Activated CD4-positive, alpha-beta memory T cell treated with anti-CD3 and anti-CD28 coated beads, Interleukin-2, amount 10 ng/mL, durations not matched to agents 7 days and 5 days (primary cell): ENCODE results near the gene TBXAS1. TPM values are rescaled to one million over a fixed set of nuclear protein-coding genes. Genes with fewer than 3 reads are reported as not detected.

Experiments used
- CTCF ChIA-PET: fragments of 350-600 bp; sonication (Branson Sonifier 250); formaldehyde crosslinking; loops from one replicate; lab custom pipeline; 2021; ENCODE audit warnings: antibody characterized with exemption, inconsistent platforms; lab: Charles Lee
- POLR2A ChIA-PET: fragments of 350-600 bp; sonication (Branson Sonifier 250); formaldehyde crosslinking; loops from one replicate; lab custom pipeline; 2021; ENCODE audit warnings: antibody characterized with exemption; lab: Charles Lee
- DNase-seq: peaks from one replicate; pipeline ENCODE4 v3.0.0-alpha.2; 2020
- H3K27ac Mint-ChIP-seq: one replicate; pipeline ENCODE4 v1.8.0; 2021; ENCODE audit warnings: mild to moderate bottlenecking, mixed read lengths
- H3K27me3 Mint-ChIP-seq: one replicate; pipeline ENCODE4 v1.8.0; 2021; ENCODE audit warnings: mixed read lengths
- H3K36me3 Mint-ChIP-seq: one replicate; pipeline ENCODE4 v1.8.0; 2021; ENCODE audit warnings: low read depth, mixed read lengths
- H3K4me1 Mint-ChIP-seq: one replicate; pipeline ENCODE4 v1.8.0; 2021; ENCODE audit warnings: mixed read lengths
- H3K4me3 Mint-ChIP-seq: one replicate; pipeline ENCODE4 v1.8.0; 2021; ENCODE audit warnings: mild to moderate bottlenecking, mixed read lengths
- H3K9me3 Mint-ChIP-seq: one replicate; pipeline ENCODE4 v1.8.0; 2021; ENCODE audit warnings: mixed read lengths
- total RNA-seq, 2 experiments: library from RNA; stranded (reverse); gene quantifications; one replicate each; pipeline ENCODE4 v1.2.3, GENCODE V29; 2021

Gene TBXAS1
- total RNA-seq, 2 experiments from 2014 or later, result 27.4 to 28.7 TPM

- POLR2A ChIA-PET, result no interaction called here
These were observed 40.8 kb downstream of the TBXAS1 start for GRCh38 chr7:139869886-139870285.

GRCh38 chr7:139870380-139870779, 41.3 kb downstream of the TBXAS1 start:
- POLR2A ChIA-PET, result no interaction called here
- no peak overlapping the region for H3K4me3 Mint-ChIP-seq
- DNase-seq, result no peak
- H3K9me3 Mint-ChIP-seq, result peaks cover 7% of the 10 kb centered on the region
- CTCF ChIA-PET, result no interaction called here
- no peaks in the 10 kb centered on the region for H3K27me3 Mint-ChIP-seq
- H3K4me1 Mint-ChIP-seq, result peaks cover 8% of the 10 kb centered on the region
- H3K36me3 Mint-ChIP-seq, result peaks cover 32% of the 10 kb centered on the region
- H3K27ac Mint-ChIP-seq, result no peak overlapping the region

More at GRCh38 chr7:139869886-139870285, 40.8 kb downstream of the TBXAS1 start:
- Mint-ChIP-seq H3K27me3 (peaks cover 3% of the 10 kb centered on the region), H3K9me3 (peaks cover 12% of the 10 kb centered on the region), H3K27ac (no peak overlapping the region), H3K36me3 (peaks cover 37% of the 10 kb centered on the region), H3K4me3 (no peak overlapping the region), H3K4me1 (peaks cover 8% of the 10 kb centered on the region)
- DNase-seq, result no peak
- CTCF ChIA-PET, result no interaction called here

- POLR2A ChIA-PET, result no interaction called here
These were observed 42.3 kb downstream of the TBXAS1 start for GRCh38 chr7:139871331-139871730.

GRCh38 chr7:139871820-139872219, 42.8 kb downstream of the TBXAS1 start:
- CTCF ChIA-PET, result no interaction called here
- no peaks in the 10 kb centered on the region for H3K27me3 Mint-ChIP-seq
- peaks cover 10% of the 10 kb centered on the region for H3K4me1 Mint-ChIP-seq
- peaks cover 39% of the 10 kb centered on the region for H3K36me3 Mint-ChIP-seq
- H3K27ac Mint-ChIP-seq, result no peak overlapping the region
- H3K4me3 Mint-ChIP-seq, result no peak overlapping the region
- no peak for DNase-seq
- peaks cover 3% of the 10 kb centered on the region for H3K9me3 Mint-ChIP-seq
- POLR2A ChIA-PET, result no interaction called here

More at GRCh38 chr7:139871331-139871730, 42.3 kb downstream of the TBXAS1 start:
- H3K27me3 Mint-ChIP-seq, result no peaks in the 10 kb centered on the region
- H3K9me3 Mint-ChIP-seq, result peaks cover 3% of the 10 kb centered on the region
- CTCF ChIA-PET, result no interaction called here
- H3K4me1 Mint-ChIP-seq, result peaks cover 8% of the 10 kb centered on the region
- DNase-seq, result no peak
- peaks cover 35% of the 10 kb centered on the region for H3K36me3 Mint-ChIP-seq
- H3K4me3 Mint-ChIP-seq, result no peak overlapping the region
- H3K27ac Mint-ChIP-seq, result no peak overlapping the region

- Mint-ChIP-seq H3K4me1 (peaks cover 18% of the 10 kb centered on the region), H3K4me3 (no peak overlapping the region), H3K27me3 (no peaks in the 10 kb centered on the region), H3K27ac (no peak overlapping the region), H3K9me3 (no peaks in the 10 kb centered on the region), H3K36me3 (peaks cover 41% of the 10 kb centered on the region)
- ChIA-PET POLR2A (interaction anchor here (1.3 kb wide), 1 partner anchor 9 kb away, joined by 3 read pairs; no protein-coding TSS in a partner anchor), CTCF (no interaction called here)
- DNase-seq, result no peak
These were observed 44.7 kb downstream of the TBXAS1 start for GRCh38 chr7:139873593-139874301.

GRCh38 chr7:139874302-139874629, 45.2 kb downstream of the TBXAS1 start:
- ChIA-PET CTCF (no interaction called here), POLR2A (interaction anchor here (1.3 kb wide), 1 partner anchor 8 kb away, joined by 3 read pairs; no protein-coding TSS in a partner anchor)
- peaks cover 19% of the 10 kb centered on the region for H3K4me1 Mint-ChIP-seq
- peaks cover 41% of the 10 kb centered on the region for H3K36me3 Mint-ChIP-seq
- DNase-seq, result no peak
- H3K4me3 Mint-ChIP-seq, result no peak overlapping the region
- H3K27ac Mint-ChIP-seq, result no peak overlapping the region
- H3K9me3 Mint-ChIP-seq, result no peaks in the 10 kb centered on the region
- H3K27me3 Mint-ChIP-seq, result no peaks in the 10 kb centered on the region

GRCh38 chr7:139875821-139876241, 46.8 kb downstream of the TBXAS1 start:
- no peak for DNase-seq
- Mint-ChIP-seq H3K4me1 (peaks cover 11% of the 10 kb centered on the region), H3K27me3 (no peaks in the 10 kb centered on the region), H3K27ac (no peak overlapping the region), H3K4me3 (no peak overlapping the region), H3K36me3 (peaks cover 41% of the 10 kb centered on the region), H3K9me3 (no peaks in the 10 kb centered on the region)
- POLR2A ChIA-PET, result no interaction called here
- CTCF ChIA-PET, result no interaction called here

GRCh38 chr7:139876622-139877283, 47.7 kb downstream of the TBXAS1 start:
- no peaks in the 10 kb centered on the region for H3K9me3 Mint-ChIP-seq
- peaks cover 37% of the 10 kb centered on the region for H3K36me3 Mint-ChIP-seq
- peaks cover 11% of the 10 kb centered on the region for H3K4me1 Mint-ChIP-seq
- CTCF ChIA-PET, result no interaction called here
- DNase-seq, result no peak
- H3K27me3 Mint-ChIP-seq, result no peaks in the 10 kb centered on the region
- H3K4me3 Mint-ChIP-seq, result no peak overlapping the region
- POLR2A ChIA-PET, result interaction anchor here (1.5 kb wide), 1 partner anchor 22 kb away, joined by 4 read pairs; no protein-coding TSS in a partner anchor
- H3K27ac Mint-ChIP-seq, result no peak overlapping the region

- ChIA-PET POLR2A (no interaction called here), CTCF (no interaction called here)
- H3K27ac Mint-ChIP-seq, result no peak overlapping the region
- no peak overlapping the region for H3K4me3 Mint-ChIP-seq
- H3K27me3 Mint-ChIP-seq, result no peaks in the 10 kb centered on the region
- H3K9me3 Mint-ChIP-seq, result peaks cover 3% of the 10 kb centered on the region
- no peak for DNase-seq
- H3K4me1 Mint-ChIP-seq, result peaks cover 3% of the 10 kb centered on the region
- peaks cover 18% of the 10 kb centered on the region for H3K36me3 Mint-ChIP-seq
These were observed 54.8 kb downstream of the TBXAS1 start for GRCh38 chr7:139883814-139884213.

- no peak overlapping the region for H3K4me3 Mint-ChIP-seq
- POLR2A ChIA-PET, result no interaction called here
- DNase-seq, result no peak
- H3K27ac Mint-ChIP-seq, result no peak overlapping the region
- peaks cover 2% of the 10 kb centered on the region for H3K4me1 Mint-ChIP-seq
- peaks cover 3% of the 10 kb centered on the region for H3K9me3 Mint-ChIP-seq
- CTCF ChIA-PET, result no interaction called here
- H3K27me3 Mint-ChIP-seq, result no peaks in the 10 kb centered on the region
- H3K36me3 Mint-ChIP-seq, result peaks cover 18% of the 10 kb centered on the region
These were observed 55.4 kb downstream of the TBXAS1 start for GRCh38 chr7:139884441-139884840.

GRCh38 chr7:139885511-139885910, 56.4 kb downstream of the TBXAS1 start:
- H3K4me3 Mint-ChIP-seq, result no peak overlapping the region
- ChIA-PET POLR2A (no interaction called here), CTCF (no interaction called here)
- no peak for DNase-seq
- no peak overlapping the region for H3K27ac Mint-ChIP-seq
- H3K27me3 Mint-ChIP-seq, result no peaks in the 10 kb centered on the region
- H3K36me3 Mint-ChIP-seq, result peaks cover 18% of the 10 kb centered on the region
- peaks cover 3% of the 10 kb centered on the region for H3K9me3 Mint-ChIP-seq
- H3K4me1 Mint-ChIP-seq, result peaks cover 2% of the 10 kb centered on the region

- Mint-ChIP-seq H3K27me3 (no peaks in the 10 kb centered on the region), H3K4me3 (no peak overlapping the region), H3K36me3 (peaks cover 18% of the 10 kb centered on the region), H3K4me1 (peaks cover 2% of the 10 kb centered on the region), H3K27ac (no peak overlapping the region), H3K9me3 (peaks cover 3% of the 10 kb centered on the region)
- DNase-seq, result no peak
- ChIA-PET CTCF (no interaction called here), POLR2A (no interaction called here)
These were observed 57.1 kb downstream of the TBXAS1 start for GRCh38 chr7:139886206-139886605.

- Mint-ChIP-seq H3K4me1 (peaks cover 2% of the 10 kb centered on the region), H3K27ac (no peak overlapping the region), H3K27me3 (no peaks in the 10 kb centered on the region), H3K36me3 (peaks cover 18% of the 10 kb centered on the region), H3K4me3 (no peak overlapping the region), H3K9me3 (peaks cover 3% of the 10 kb centered on the region)
- DNase-seq, result no peak
- ChIA-PET POLR2A (no interaction called here), CTCF (interaction anchor here (1.0 kb wide), 1 partner anchor 285 kb away, joined by 6 read pairs; no protein-coding TSS in a partner anchor)
These were observed 57.8 kb downstream of the TBXAS1 start for GRCh38 chr7:139886899-139887298.
